HG03175 (cell line): ENCODE measurements around the gene MUC20.
"Not testable (repeated sequence)": the region's sequence is repeated elsewhere in the genome, so short reads cannot be mapped to it uniquely, and the experiment has no call there.

Experiments
- ATAC-seq: cut with Tn5 transposase; IDR thresholded peaks from one replicate; pipeline ENCODE4 v1.9.1; 2021; ENCODE audit warnings: mild to moderate bottlenecking, moderate library complexity; ENCODE audit not compliant: unreplicated experiment

Gene MUC20

GRCh38 chr3:195728789-195729188 is 8.0 kb downstream of the MUC20 start:
- ATAC-seq, result not testable (repeated sequence)

DNA sequence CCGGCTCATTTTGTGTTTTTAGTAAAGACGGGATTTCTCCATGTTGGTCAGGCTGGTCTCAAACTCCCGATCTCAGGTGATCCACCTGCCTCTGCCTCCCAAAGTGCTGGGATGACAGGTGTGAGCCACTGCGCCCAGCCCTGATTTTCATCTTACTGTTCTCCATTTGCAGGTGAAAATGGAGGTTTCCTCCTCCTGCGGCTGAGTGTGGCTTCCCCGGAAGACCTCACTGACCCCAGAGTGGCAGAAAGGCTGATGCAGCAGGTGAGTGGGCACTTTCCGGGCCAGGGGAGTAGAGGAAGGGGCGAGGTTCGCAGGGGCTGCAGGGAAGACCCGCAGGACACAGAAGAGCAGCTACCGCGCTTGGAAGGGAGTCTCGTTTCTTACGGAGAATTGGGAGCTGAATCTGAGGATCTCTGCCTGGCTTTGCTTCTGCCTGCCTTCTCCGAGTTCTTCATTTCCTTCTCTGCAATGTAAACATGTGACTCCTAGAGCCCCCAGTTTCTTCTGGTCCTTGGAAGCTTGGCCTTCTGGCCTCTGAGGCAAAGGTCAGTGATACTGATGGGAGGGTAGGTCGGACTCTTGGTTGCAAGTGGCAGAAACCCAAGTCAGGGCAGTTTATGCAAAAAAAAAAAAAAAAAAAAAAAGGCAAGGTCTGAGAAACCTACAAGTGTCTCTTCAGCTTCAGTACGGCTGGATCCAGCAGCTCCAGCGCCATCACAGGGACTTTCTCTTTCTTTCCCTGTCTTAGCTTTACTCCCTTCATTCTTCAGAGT is 8.9 kb downstream of the MUC20 start:
- ATAC-seq, result no peak

DNA sequence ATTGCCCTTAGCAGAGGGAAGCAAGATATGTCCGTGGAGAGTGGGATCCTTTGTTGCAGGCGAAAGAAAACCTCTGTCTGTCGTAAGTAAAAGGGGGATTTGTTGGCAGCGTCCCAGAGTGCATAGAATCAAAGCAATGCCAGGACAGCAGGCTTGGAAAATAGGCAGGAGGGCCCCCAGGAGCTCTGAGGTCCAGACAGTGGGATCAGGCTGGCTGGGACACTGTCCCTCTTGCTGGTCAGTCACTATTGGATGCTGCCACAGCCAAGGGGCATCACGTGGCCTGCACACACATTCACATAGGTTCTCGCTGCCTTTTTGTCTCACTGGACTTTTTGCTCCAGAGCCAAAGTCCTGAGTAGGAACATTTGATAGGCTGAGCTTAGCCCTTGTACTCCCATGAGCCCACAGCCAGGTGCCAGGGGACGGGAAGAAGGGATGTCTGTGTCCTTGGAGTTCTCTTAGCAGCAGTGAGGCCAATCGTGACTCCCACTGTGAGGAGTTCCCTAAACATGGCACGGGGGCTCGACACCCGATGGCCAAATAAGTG is 10.7 kb downstream of the MUC20 start:
- no peak for ATAC-seq

DNA sequence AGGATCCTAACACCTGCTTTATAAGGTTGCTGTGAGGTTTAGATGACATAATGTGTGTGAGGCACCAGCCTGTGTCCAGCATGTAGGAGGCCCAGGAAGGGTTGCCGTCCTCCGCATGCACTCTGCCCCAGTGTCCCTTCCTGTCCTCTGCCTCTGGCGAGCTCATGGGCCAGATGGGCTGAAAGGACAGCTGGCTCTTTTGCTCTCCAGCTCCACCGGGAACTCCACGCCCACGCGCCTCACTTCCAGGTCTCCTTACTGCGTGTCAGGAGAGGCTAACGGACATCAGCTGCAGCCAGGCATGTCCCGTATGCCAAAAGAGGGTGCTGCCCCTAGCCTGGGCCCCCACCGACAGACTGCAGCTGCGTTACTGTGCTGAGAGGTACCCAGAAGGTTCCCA is 12.2 kb downstream of the MUC20 start:
- no peak for ATAC-seq

DNA sequence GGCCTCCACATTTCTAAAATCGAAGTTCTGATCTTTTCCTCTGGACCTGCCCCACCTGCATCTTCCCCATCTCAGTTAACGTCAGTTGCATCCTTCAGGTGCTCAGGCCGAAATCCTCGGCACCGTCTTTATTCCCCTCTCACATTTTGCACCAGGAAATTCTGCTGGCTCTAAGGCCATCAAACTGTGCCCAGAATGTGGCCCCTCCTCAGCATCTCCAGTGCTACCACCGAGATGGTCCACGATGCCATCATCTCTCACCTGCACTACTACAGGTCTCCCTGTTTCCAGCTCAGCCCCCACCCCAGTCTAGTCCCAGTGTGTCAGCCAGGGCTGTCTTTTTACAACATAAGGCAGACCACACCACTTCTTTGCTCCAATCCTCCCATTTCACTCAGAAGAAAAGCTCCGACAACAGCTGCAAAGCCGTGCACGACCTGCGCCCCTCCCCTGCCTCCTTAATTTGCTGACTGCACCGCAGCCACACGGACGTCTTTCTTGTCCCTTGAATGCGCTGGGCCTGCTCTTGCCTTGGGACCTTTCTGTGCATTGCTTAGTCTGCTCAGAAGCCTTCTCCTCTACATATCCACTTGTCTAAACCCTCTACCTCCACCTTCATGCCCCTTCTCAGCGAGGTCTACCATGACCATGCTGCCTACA is 14.4 kb downstream of the MUC20 start:
- no peak for ATAC-seq

- no peak for ATAC-seq
These were observed 16.2 kb downstream of the MUC20 start for GRCh38 chr3:195736866-195737490.

GRCh38 chr3:195737782-195738181 is 17.0 kb downstream of the MUC20 start:
- not testable (repeated sequence) for ATAC-seq

GRCh38 chr3:195738274-195739044 is 17.7 kb downstream of the MUC20 start:
- ATAC-seq, result no peak

- ATAC-seq, result no peak
These were observed 18.9 kb downstream of the MUC20 start for GRCh38 chr3:195739561-195740111.

GRCh38 chr3:195744437-195744836 is 23.7 kb downstream of the MUC20 start:
- ATAC-seq, result no peak

- no peak for ATAC-seq
These were observed 25.6 kb downstream of the MUC20 start for GRCh38 chr3:195746346-195746745.

GRCh38 chr3:195746751-195747150 is 26.0 kb downstream of the MUC20 start:
- no peak for ATAC-seq

- no peak for ATAC-seq
These were observed 27.9 kb downstream of the MUC20 start for GRCh38 chr3:195748661-195749060.

DNA sequence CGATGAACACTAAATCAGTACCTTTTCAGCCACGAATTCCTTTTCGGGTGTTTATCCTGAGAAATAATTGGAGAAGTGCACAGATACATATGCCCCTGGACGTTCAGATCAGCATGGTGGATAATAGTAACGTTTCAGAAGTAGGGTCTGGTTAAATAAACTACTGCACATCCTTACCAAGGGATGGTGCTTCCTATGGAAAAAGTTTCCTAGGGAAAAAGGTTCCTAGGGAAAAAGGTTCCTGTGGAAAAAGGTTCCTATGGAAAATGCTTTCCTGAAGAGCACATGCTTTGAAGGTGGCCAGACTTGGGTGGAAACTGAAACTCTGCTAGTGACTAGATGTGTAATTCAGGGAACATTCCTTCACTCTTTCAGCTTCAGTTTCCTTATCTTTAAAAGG is 28.3 kb downstream of the MUC20 start:
- ATAC-seq, result not testable (repeated sequence)

- ATAC-seq, result no peak
These were observed 30.2 kb downstream of the MUC20 start for GRCh38 chr3:195750797-195751520.

DNA sequence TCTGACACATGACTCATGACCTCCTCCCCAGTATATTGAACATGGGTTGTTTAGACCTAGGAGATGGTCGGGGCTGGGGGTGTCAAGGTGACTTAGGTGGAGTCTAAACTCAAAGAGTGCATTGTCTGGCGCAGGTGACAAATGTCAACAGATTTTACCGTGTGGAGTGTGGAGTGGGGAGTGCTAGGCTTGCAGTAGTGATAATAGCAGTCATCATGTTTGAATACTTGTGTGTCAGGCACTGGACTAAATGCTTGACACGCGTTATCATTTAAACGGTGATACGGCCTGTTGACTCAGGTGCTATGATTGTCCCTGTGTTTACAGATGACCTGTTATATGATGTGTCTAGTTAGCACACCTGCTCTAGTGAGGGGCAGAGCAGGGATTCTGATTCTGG is 30.8 kb downstream of the MUC20 start:
- no peak for ATAC-seq

- no peak for ATAC-seq
These were observed 31.3 kb downstream of the MUC20 start for GRCh38 chr3:195752066-195752465.

DNA sequence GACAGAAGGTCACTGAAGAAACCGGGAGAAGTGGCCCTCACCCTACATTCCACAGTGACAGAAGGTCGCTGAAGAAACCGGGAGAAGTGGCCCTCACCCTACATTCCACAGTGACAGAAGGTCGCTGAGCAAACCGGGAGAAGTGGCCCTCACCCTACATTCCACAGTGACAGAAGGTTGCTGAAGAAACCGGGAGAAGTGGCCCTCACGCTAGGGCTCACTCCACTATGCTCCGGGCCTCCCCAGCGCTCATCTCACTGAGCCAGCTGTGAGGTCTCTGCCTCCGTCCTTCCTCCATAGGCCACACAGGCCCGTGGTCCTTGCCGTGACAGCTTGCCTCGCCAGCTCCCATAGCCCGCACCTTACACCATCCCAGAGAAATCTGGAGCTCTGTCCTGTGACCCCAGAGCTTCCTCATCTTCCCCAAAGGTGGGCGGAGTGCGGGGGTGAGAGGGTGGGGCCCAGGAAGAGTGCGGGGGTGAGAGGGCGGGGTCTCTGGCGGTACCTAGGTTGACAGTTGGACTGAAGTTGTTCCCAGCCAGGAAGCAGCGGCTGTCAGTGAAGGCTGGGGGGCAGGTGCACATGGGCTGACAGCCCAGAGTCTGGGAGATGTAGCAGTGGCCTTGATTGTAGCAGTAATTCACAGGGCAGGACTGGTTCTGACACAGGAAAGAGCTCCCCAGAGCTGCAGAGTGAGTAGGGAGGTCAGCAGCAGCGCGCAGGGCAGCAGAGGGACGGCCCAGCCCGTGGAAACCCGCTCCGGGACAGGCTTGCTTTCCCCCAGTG is 32.0 kb downstream of the MUC20 start:
- no peak for ATAC-seq

- ATAC-seq, result no peak
These were observed 32.8 kb downstream of the MUC20 start for GRCh38 chr3:195753581-195753980.
